Upper lobe of right lung (tissue), 1 donor: Measurements from ENCODE around the gene GGT5. TPM values are rescaled to one million over a fixed set of nuclear protein-coding genes. Genes with fewer than 3 reads are reported as not detected.

ENCODE experiments used
- ATAC-seq: fragments of 200-7000 bp; cut with Tn5 transposase; one replicate; pipeline ENCODE4 v1.9.1; 2020; ENCODE audit warnings: mild to moderate bottlenecking, moderate library complexity
- DNase-seq: peaks from one replicate; pipeline ENCODE4 v3.0.0-alpha.2; 2020
- H3K27ac ChIP-seq: fragments of 200-600 bp; one replicate; pipeline ENCODE4 v1.8.0; 2022
- H3K27me3 ChIP-seq: fragments of 200-600 bp; one replicate; pipeline ENCODE4 v1.8.0; 2022; ENCODE audit warnings: mild to moderate bottlenecking
- H3K36me3 ChIP-seq: fragments of 200-600 bp; one replicate; pipeline ENCODE4 v1.8.0; 2022
- H3K4me1 ChIP-seq: fragments of 200-600 bp; one replicate; pipeline ENCODE4 v1.8.0; 2022
- H3K4me3 ChIP-seq: fragments of 200-600 bp; one replicate; pipeline ENCODE4 v1.8.0; 2022; ENCODE audit warnings: mild to moderate bottlenecking
- H3K9me3 ChIP-seq: fragments of 200-600 bp; one replicate; pipeline ENCODE4 v1.8.0; 2022
- intact Hi-C: fragments of 100-400 bp; cut with DNase I; formaldehyde crosslinking; loops from one replicate; pipeline ENCODE4 v1.11.0; 2022
- total RNA-seq: library from RNA; stranded (reverse); fragmentation: NEBNext Ultra II Directional; extraction: Animal tissue kit (Norgen Biotek cat#: 25700); gene quantifications from one replicate; pipeline ENCODE4 v1.2.1, GENCODE V29; 2021
- TF ChIP-seq, protein P1 (sequence below): fragments of 200-600 bp; IDR thresholded peaks from one replicate; pipeline ENCODE4 v1.8.0; 2022; ENCODE audit warnings: antibody characterized with exemption
- donor health status: DM: no; HTN: yes; CAD: no; lungs with severe emphysema.

GGT5 gene
- total RNA-seq, 1 donor from 2014 or later = 66.5 TPM

DNA sequence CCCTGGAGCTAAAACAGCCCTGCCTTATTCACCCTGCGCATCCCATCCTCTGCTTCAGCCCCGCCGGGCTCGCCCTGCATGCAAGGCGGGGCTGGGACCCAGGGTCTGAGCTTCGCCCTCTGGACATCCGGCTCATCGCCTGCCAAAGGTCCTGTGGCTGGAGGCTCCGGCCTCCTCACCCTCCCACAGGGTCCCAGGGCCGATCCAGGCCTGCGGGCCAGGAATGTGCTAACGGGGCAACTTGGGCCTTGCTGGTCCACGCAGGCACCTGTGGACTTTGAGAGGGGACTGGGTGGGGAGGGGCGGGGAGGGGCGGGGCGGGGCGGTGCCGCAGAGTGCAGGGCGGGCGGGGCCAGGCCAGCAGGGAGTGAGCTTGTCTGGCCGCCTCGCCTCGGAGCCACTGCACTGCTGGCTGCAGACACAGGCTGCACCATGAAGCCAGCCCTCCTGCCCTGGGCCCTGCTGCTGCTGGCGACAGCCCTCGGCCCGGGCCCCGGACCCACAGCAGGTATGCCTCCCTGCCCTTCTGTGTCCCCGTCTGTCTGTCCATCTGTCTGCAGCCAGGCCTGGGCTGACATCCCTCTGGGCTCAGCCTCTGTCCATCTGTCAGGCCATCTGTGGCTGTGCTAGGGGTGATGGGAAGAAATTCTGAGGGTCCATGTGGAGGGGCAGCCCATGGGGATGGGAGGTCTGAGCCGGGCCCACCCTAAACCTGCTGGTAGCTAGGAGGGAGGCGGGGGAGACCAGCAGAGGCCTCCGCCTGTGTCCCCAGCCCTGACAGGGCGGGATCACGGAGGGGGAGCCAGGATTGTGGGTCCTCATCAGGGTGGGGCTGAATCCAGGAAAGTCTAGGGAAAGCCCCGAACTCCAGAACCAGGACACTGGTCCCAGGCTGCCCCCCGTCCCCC lies 63.5 kb downstream of the GGT5 start, which contains the start of gene SUSD2:
Gene SUSD2, plus strand, starts transcription at position 400 of the 908 bp plus-strand sequence. Its CDS starts 33 bp downstream, at position 433.
- Histone ChIP-seq H3K4me1 (peaks cover 4% of the 10 kb centered on the region), H3K27me3 (no peaks in the 10 kb centered on the region), H3K9me3 (no peaks in the 10 kb centered on the region), H3K4me3 (peak within 1 kb of the TSS; percentile 52), H3K27ac (peak within 1 kb of the TSS; percentile 78), H3K36me3 (peaks cover 12% of the 10 kb centered on the region)
- intact Hi-C loops = no loop called here
- TF ChIP-seq, protein P1, sequence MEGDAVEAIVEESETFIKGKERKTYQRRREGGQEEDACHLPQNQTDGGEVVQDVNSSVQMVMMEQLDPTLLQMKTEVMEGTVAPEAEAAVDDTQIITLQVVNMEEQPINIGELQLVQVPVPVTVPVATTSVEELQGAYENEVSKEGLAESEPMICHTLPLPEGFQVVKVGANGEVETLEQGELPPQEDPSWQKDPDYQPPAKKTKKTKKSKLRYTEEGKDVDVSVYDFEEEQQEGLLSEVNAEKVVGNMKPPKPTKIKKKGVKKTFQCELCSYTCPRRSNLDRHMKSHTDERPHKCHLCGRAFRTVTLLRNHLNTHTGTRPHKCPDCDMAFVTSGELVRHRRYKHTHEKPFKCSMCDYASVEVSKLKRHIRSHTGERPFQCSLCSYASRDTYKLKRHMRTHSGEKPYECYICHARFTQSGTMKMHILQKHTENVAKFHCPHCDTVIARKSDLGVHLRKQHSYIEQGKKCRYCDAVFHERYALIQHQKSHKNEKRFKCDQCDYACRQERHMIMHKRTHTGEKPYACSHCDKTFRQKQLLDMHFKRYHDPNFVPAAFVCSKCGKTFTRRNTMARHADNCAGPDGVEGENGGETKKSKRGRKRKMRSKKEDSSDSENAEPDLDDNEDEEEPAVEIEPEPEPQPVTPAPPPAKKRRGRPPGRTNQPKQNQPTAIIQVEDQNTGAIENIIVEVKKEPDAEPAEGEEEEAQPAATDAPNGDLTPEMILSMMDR = no peak
- peak; percentile 85 for DNase-seq
- ATAC-seq = peak; percentile 72

DNA sequence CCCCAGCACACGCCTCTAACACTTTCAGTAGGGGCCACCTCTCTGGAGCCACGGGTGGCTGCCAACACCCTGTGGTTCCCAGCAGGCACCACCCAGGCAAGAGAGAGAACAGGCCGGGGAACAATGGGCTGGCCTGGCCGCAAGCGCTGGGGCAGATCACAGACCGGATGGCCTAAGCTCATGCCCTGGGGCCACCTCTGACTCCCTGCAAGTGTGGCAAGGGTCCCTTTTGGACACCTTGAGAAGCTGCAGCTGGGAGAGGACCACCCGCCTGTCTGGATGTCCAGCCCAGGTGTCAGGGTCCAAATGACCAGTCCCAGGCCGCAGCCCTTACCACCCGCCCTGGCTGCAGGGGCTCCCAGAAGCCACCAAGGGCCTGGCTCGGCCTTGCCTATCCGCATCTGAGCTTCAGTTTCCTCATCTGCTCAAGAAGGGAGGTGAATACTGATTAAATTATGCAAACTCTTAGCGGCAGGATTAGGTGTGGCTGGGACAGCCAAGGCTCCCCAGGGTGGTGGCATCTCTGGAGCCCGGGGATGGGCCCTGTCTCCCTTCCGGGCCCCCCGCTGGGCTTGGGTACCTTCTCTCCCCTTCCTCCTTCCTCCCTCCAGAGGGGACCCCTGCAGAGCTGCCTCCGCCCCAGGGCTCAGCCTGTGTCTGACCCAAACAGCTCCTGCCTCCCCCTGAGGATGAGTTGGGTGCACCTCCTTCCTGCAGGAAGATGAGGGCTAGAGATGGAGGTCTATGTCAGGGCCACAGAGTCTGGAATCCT lies 64.4 kb downstream of the GGT5 start:
- Histone ChIP-seq H3K36me3 (peaks cover 19% of the 10 kb centered on the region), H3K27ac (peak overlapping the region; percentile 78), H3K9me3 (no peaks in the 10 kb centered on the region), H3K4me1 (peaks cover 4% of the 10 kb centered on the region), H3K27me3 (no peaks in the 10 kb centered on the region), H3K4me3 (no peak overlapping the region)
- DNase-seq (no peak), ATAC-seq (no peak)
- TF ChIP-seq, protein P1 = no peak
- intact Hi-C loops = no loop called here

DNA sequence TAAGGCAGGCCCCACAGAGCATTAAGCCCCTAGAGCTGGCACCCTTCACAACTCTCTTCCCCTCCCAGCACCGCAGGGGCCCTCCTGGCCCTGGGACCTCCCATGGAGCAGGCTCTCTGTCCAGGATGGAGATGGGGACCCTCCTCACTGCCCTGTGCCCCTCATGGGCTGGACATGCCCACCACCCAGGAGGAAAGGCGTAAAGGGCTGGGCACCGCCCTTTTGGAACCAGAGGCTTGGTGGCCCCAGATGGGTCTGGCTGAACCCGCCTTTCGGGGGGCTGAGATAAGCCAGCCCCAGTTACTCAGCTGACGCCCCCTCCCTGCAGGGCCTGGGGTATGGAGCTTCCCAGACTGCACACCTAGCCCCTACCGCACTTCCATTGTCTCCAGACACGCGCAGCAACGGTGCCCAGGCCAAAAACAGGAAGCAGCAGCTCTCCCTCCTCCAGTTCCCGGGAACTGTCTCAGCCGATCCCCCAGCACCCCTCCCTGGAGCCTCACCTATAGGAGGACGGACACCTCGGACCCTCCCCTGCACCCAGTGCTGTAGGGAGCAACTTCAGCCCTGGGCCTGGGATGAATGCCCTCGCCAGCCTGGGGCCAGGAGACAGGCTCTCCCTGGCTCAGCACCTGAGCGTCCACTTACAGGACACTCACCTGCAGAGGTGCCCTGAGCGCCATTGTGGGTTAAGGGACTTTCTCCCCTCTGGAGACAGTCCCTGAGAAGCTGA lies 65.2 kb downstream of the GGT5 start:
- TF ChIP-seq, protein P1 = no peak
- Histone ChIP-seq H3K36me3 (peaks cover 27% of the 10 kb centered on the region), H3K9me3 (no peaks in the 10 kb centered on the region), H3K27me3 (no peaks in the 10 kb centered on the region), H3K4me1 (peaks cover 4% of the 10 kb centered on the region), H3K4me3 (no peak overlapping the region), H3K27ac (peak overlapping the region; percentile 11)
- ATAC-seq = no peak
- intact Hi-C loops = loop anchor here (10.0 kb wide), 1 partner anchor 75 kb away; no protein-coding TSS in a partner anchor
- no peak for DNase-seq

- no peak overlapping the region for H3K27ac ChIP-seq
- peaks cover 33% of the 10 kb centered on the region for H3K36me3 ChIP-seq
- DNase-seq (no peak), ATAC-seq (no peak)
- H3K9me3 ChIP-seq = no peaks in the 10 kb centered on the region
- H3K4me1 ChIP-seq = peaks cover 4% of the 10 kb centered on the region
- TF ChIP-seq, protein P1 = peak; percentile 18
- H3K27me3 ChIP-seq = no peaks in the 10 kb centered on the region
- H3K4me3 ChIP-seq = no peak overlapping the region
- intact Hi-C loops = loop anchor here (10.0 kb wide), 1 partner anchor 74 kb away; no protein-coding TSS in a partner anchor
Measured at GRCh38 chr22:24178502-24179440, 66.1 kb downstream of the GGT5 start.
